Lower leg skin (tissue), 3 donors: ENCODE results near the gene IFNA21.

Experiments
- CTCF ChIP-seq, 3 donors: fragments of 450-650 bp; IDR thresholded peaks; one replicate each; pipeline ENCODE4 v1.5.1; 2016; ENCODE audit warnings: antibody characterized with exemption in 3 of 3, mild to moderate bottlenecking in 3 of 3, moderate library complexity in 2 of 3
- POLR2A ChIP-seq, 2 donors: fragments of 450-650 bp; IDR thresholded peaks; one replicate each; pipeline ENCODE4 v1.6.1; 2016 to 2017; ENCODE audit warnings: antibody characterized with exemption in 2 of 2, mild to moderate bottlenecking in 1 of 2, moderate library complexity in 1 of 2

- TF ChIP-seq POLR2A (IDR thresholded peaks at IDR 0.05) (no peak), CTCF (IDR thresholded peaks at IDR 0.05) (no peak)
Observed at GRCh38 chr9:21172156-21172555, 5.7 kb upstream of the IFNA21 start.
